HEK293 (cell line): Measurements from ENCODE around the gene OPCML.

Source experiments
- ATF2 ChIP-seq: fragments of 450-650 bp; formaldehyde crosslinking; IDR thresholded peaks from 2 replicates; pipeline ENCODE4 v1.5.1; 2016; ENCODE audit warnings: missing biosample characterization, missing genetic modification characterization, low read depth
- CTCF ChIP-seq: fragments of 450-650 bp; formaldehyde crosslinking; IDR thresholded peaks from 2 replicates; pipeline ENCODE4 v1.5.1; 2016; ENCODE audit warnings: missing biosample characterization, missing genetic modification characterization
- HOXC10 ChIP-seq: sonication (generic); formaldehyde crosslinking; IDR thresholded peaks from 2 replicates; pipeline ENCODE4 v1.8.1; 2023; ENCODE audit warnings: mild to moderate bottlenecking, missing genetic modification reagents
- MYNN ChIP-seq: fragments of 450-650 bp; formaldehyde crosslinking; IDR thresholded peaks from 2 replicates; pipeline ENCODE4 v1.5.1; 2016; ENCODE audit warnings: missing biosample characterization, missing genetic modification characterization, borderline replicate concordance
- RBAK ChIP-seq: fragments of 450-650 bp; formaldehyde crosslinking; IDR thresholded peaks from 2 replicates; pipeline ENCODE4 v1.5.1; 2016; ENCODE audit warnings: missing biosample characterization, missing genetic modification characterization
- ZBTB6 ChIP-seq: fragments of 450-650 bp; formaldehyde crosslinking; IDR thresholded peaks from 2 replicates; pipeline ENCODE4 v1.5.1; 2017; ENCODE audit warnings: missing biosample characterization, missing genetic modification characterization
- ZFP37 ChIP-seq: fragments of 450-650 bp; formaldehyde crosslinking; IDR thresholded peaks from 2 replicates; pipeline ENCODE4 v1.5.1; 2016; ENCODE audit warnings: missing biosample characterization, missing genetic modification characterization
- ZNF138 ChIP-seq: fragments of 450-650 bp; formaldehyde crosslinking; IDR thresholded peaks from 2 replicates; pipeline ENCODE4 v1.5.1; 2016; ENCODE audit warnings: missing biosample characterization, missing genetic modification characterization, borderline replicate concordance
- ZNF302 ChIP-seq: fragments of 450-650 bp; formaldehyde crosslinking; IDR thresholded peaks from 2 replicates; pipeline ENCODE4 v1.5.1; 2016; ENCODE audit warnings: missing biosample characterization, missing genetic modification characterization, low read depth
- ZNF513 ChIP-seq: fragments of 450-650 bp; IDR thresholded peaks from 2 replicates; pipeline ENCODE4 v1.5.1; 2018; ENCODE audit warnings: missing biosample characterization, missing genetic modification characterization
- ZSCAN30 ChIP-seq: fragments of 450-650 bp; IDR thresholded peaks from 2 replicates; pipeline ENCODE4 v1.5.1; 2018; ENCODE audit warnings: missing biosample characterization, mild to moderate bottlenecking, missing genetic modification characterization, moderate library complexity
- TF ChIP-seq, protein P1 (sequence below): fragments of 450-650 bp; formaldehyde crosslinking; IDR thresholded peaks from 2 replicates; pipeline ENCODE4 v1.5.1; 2016; ENCODE audit warnings: missing biosample characterization, missing genetic modification characterization

DNA sequence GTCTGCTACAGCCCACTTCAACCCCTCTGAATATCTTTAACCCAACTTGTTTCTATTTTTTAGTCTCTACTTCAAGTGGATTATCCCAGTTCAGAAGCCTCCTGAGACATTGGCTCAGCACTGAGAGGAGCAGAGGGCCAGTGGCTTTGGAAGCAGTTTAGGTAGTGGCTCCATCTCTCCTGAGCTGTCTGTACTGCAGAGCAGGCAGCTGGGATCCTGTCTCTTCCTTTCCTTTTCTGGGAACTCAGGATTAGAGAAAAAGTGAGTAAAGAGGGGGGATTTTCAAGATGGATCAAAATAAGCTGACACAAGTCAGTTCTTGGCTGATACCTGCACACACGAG, 512.0 kb downstream of the OPCML start:
- TF ChIP-seq ATF2 (tag by site-specific recombination) = no peak
- TF ChIP-seq, protein P1, sequence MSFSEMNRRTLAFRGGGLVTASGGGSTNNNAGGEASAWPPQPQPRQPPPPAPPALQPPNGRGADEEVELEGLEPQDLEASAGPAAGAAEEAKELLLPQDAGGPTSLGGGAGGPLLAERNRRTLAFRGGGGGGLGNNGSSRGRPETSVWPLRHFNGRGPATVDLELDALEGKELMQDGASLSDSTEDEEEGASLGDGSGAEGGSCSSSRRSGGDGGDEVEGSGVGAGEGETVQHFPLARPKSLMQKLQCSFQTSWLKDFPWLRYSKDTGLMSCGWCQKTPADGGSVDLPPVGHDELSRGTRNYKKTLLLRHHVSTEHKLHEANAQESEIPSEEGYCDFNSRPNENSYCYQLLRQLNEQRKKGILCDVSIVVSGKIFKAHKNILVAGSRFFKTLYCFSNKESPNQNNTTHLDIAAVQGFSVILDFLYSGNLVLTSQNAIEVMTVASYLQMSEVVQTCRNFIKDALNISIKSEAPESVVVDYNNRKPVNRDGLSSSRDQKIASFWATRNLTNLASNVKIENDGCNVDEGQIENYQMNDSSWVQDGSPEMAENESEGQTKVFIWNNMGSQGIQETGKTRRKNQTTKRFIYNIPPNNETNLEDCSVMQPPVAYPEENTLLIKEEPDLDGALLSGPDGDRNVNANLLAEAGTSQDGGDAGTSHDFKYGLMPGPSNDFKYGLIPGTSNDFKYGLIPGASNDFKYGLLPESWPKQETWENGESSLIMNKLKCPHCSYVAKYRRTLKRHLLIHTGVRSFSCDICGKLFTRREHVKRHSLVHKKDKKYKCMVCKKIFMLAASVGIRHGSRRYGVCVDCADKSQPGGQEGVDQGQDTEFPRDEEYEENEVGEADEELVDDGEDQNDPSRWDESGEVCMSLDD (tag by site-specific recombination) = no peak
- TF ChIP-seq HOXC10 (CRISPR knock-in tag) = no peak
- no peak for TF ChIP-seq ZNF513 (tag by site-specific recombination)
- TF ChIP-seq ZNF302 = no peak
- TF ChIP-seq ZFP37 (tag by site-specific recombination) = no peak
- no peak for TF ChIP-seq ZNF138
- no peak for TF ChIP-seq CTCF (tag by site-specific recombination)
- no peak for TF ChIP-seq MYNN (tag by site-specific recombination)
- TF ChIP-seq ZSCAN30 (tag by site-specific recombination) = no peak
- no peak for TF ChIP-seq RBAK (tag by site-specific recombination)
- TF ChIP-seq ZBTB6 = no peak
